ENCODE results near the gene MAP3K14.

The MAP3K14 gene

DNA sequence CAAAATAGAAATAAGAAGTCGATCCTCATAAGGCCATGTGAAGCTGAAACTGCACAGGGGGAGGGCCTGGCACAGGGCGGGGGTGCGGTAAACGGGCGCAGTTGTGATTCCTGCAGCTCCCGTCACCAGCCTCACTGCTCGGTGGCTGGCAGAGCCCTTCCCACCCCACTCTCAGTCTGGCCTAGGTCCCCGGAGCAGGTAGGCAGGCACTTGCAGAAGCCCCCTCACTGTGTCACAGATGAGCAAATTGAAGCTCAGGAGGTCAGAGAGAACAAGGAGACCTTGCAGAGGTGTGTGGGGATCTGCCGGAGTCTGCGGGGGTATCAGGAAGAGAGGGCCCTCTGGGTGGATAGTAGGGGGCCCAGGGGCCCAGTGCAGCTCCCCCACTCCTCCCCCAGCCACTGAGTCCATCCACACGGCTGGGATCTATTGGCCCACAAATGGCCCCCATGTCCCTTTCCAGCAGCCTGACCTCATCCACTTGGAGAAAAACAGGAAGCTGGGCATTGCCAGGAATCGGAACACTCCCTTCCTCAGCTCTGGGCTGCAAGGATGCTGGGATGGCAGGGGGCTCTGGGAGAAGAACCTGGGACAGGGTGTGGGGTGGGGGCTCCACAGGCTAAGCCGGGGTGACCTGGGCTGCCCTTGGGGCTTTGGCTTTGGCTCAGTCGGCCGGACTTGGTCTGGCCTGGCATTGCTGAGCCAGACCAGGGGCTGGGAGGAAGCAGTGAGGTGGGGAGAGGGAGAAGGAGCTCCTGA is 21.4 kb upstream of the MAP3K14 start:
- DNase-seq: no peak

DNA sequence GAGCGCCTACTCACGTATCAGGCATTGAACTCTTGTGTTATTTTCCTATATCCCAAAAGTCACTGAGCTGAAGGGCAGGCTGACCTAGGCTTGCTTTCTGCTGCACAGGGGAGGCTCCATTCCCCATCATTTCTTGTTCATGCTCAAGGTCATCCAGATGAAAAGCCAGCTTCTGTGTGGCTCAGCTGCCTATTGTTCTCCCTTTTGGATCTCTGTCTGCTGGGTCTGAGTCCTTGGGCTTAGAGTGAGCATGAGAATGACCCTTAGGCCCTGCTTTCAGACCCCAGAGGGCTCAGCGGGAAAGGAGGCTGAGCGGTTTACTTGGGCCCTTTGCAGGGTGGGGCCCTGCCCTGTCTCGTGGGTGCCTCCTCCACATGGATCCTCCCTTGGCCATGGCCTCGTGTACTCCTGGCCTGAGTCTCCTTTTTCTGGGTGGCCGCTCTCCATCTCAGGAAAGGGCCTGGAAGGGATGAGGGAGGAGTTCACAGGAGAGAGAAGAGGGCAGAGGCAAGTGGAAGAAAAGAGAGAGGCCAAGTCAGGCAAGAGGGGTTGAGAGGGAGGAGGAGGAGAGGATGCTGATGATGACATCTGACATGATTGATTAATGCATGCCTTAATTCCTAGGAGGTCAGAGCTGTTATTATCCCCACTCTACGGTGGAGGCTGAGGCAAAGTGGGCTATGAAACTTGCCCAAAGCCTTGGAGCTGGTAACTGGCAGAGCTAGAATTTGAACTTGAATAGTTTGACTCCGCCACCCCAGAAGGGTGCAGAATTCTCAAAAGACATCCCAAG is 19.8 kb upstream of the MAP3K14 start:
- no peak for DNase-seq

DNA sequence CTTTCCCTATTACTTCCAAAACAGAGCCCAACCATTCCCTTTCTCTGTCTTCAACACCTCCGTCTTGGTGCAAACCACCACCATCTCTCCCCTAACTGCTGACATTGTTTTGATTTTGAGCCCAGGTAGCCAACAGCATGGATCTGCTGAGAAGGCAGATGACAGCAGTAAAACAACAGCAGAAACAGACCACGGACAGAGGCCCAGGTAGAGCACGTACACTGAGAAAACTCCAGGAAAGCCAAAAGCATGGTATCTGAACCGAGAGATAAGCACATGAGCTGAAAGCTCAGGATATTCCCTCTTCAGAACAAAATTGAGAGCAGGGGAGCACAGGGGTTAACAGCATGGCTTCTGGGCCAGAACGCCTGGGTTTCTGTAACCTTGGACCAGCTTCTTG is 18.9 kb upstream of the MAP3K14 start:
- DNase-seq: no peak

DNA sequence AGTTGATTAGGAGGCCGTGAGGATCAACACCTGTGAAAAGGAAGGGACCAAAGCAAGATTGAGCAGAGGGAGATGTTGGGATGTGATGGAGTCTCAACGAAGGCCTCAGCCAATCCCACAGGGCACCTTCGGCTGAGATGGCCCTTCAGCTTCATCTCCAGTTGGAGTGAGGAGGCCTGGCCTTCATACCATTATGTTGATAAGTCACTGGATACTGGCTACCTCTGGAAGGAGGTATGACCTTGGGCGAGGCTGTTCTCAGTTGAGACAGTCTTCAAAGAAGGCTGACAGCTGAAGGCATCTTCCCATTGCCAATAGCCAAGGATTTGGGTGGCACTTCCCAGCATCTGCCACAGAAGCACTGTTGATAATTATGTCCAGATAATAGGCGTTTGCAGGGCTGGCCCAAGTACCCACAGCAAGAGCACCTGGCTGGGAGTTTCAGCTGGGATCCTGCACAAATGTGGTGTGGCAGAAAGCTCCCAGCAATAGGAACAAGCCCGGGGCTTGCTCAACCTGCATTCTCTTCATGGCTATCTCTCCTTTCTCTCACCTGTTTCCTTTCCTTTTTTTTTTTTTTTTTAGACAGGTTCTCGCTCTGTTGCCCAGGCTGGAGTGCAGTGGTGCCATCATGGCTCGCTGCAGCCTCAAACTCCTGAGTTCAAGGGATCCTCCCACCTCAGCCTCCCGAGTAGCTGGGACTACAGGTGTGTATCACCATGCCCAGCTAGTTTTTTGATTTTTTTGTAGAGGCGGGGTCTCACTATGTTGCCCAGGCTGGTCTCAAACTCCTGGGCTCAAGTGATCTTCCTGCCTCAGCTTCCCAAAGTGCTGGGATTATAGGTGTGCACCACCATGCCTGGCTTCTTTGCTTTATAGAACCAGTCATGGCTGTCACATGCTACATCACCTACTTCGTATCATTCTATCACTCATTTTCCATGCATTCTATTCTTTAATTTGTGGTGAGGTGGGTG is 18.2 kb upstream of the MAP3K14 start:
- no peak for DNase-seq

DNA sequence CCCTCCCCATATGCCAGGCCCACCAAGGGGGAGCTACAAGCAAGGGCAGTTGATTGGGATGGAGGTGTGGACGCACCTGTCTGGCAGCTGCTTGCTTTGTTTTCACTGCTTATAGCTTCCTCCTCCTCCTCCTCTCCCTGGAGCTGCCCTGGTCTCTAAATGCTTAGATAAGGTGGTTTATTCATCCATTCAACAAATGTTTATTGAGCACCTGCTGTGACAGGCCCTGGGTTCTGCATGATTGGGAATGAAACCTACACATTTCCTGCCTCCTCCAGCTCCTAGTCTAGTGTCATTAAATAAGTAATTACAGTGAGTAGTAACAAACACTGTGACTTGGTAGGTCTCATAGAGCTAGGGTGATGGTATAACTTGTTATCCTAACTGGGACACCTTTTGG is 17.4 kb upstream of the MAP3K14 start:
- DNase-seq: peak; percentile 62

DNA sequence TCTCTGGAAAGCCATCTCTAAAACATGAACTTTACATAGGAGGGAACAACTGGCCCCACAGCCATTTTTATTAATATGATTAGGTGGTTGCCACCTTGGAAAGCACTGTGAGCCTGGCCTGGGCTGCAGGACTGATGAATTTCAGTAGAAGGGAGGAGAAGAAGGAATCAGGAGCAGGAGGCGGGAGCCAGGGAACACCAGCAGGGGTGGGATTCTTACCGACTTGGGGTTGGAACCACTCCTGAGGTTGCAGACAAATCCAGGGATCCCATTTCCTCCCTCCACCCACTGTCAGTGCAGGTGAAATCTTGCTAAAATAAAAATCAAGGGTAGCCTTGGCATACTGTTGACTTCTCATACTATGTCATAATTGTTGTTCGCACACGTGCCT is 16.9 kb upstream of the MAP3K14 start:
- DNase-seq: no peak

DNA sequence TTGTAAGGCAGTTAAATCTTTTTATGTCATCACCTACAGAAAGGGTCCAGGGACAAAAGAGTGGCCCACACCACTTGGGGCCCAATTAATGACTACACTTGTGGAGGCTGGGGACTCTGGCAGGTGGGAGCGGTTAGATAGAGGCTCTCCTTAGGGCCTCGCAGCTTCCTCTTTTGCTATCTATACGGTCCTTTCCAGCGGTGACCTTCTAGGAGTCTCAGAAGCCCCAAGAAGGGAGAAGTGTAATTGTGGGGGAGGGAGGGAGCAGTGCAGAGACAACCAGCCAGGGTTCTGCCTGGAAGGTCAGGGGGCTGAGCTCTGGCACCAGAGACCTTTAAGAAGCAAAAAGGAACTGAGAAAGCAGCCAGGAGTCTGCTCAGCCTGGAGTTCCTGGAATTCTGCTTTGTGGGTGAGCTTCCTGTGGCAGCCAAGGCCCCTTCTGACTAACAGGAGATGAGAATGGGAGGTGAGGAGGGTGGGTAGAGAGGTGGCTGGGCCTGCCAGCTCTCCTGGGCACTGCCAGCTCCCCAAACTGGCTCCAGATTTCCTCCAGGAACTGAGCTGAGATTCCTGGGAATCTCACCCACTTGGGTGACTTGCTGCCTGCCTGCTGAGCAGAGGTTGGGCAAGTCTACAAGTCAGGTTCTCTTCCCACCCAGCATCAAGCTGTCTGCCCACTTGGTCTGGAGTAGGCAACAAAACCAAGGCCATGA is 16.3 kb upstream of the MAP3K14 start:
- DNase-seq: no peak

DNA sequence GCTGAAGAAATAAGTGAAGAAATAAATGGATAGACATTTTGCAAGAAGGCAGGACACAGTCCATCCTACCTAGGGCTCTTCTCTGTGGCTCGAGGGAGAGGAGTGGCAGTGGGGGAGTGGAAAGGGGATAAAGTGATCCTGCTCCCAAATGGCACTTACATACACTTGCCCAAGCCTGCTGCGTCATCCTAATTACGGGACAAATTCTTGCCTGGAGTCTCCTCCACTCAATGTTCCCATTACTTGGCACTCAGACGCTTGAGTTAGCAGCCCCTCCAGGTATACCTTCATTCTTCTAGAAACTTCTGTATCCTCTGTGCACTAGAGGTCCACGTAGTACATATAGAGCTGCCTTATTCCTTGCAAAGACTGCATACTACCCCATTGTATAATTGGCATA is 15.7 kb upstream of the MAP3K14 start:
- no peak for DNase-seq

DNA sequence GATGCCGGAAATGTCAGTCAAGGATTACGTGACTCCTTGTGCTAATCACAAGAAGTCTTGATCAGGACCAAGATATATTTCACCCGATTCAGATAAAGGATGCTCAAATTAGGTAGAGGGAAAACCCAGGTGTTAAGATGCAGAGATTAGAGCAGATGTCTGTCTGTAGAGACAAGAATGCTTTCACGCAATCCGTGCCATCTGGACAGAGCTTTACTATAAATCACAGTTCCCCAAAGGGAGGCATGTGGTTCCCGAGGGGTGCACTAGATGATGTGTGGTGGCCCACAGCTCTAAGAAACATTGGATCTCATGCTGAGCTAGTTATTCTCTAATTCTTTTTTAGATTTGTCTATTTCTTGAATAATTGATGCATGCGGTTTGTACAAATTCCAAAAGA is 9.8 kb upstream of the MAP3K14 start:
- DNase-seq: no peak

DNA sequence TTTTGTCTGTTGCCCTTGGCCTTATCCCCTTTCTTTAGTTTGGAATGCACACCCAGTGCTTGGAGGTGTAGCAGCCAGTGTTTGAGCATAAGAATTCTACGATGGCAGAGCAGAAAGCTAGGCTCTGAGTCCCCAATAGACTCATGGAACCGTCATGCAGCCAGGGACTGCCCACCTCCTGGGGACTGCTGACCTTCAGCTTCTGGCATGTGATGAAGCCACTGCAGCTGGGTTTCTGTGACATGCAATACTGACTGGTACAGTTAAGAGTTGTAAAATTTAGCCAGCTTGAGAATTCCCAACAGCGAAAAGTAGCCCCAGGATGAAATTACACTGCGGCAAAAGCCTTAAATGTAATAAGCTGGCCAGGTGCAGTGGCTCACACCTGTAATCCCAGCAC is 9.0 kb upstream of the MAP3K14 start:
- no peak for DNase-seq

DNA sequence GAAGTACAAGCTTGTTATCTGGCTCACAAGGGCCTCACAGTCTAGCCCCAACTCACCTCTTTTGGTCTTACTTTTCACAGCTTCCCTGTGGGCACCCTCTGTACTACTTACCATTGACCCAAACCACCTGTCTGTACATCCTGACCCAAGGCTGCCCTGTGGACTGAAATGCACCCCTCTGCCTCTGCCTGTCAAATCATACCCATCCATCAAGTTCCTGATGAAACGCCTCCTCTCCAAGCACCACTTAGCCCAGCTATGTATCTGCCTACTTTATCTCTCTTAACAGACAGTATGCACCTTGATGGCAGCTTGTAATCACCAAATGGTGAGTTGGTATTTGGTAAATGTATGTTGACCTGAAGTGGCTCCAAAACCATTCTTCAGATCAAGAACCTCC is 7.5 kb upstream of the MAP3K14 start:
- DNase-seq: no peak

DNA sequence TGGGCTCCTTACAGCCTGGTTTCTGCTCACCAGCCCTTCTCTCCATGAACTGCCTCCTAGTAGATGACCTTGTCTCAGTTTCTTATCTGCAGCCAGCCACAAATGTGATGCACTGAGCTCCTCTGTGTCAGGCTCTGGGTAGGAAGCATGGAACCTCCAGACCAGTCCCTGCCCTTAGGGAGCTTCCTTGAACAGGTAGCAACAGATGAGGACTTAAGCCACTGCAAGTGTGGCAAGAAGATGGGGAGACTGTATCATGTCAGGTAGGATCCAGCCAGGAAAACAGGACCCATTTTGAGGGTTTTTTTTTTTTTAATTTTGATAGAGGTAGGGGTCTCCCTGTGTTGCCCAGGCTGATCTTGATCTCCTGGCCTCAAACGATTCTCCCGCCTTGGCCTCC is 5.3 kb upstream of the MAP3K14 start:
- no peak for DNase-seq

DNA sequence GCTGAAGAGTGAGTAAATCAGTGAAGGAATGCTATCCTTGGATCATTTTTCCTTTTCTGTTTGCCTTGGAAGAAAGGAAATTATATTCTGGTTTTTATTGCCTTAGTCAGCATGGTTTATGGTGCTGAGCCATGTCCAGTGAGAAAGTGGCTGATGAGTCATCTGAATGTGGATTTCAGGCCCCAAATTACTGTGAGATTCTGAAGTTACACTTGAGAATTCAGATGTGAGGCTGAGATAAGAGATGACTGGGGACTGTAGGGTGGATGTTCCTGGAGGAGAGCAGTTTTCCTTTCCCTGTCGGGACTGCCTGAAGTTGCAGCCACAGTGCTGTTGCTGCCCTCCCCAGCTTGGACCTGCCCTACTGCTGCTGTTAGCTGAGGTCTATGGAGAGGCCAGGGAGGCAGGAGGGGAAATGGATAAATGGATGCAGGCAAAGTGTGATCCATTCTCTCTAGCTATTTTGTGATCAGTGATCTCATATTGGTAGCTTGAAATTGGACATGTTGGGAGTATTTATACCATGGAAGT is 4.2 kb upstream of the MAP3K14 start:
- no peak for DNase-seq

DNA sequence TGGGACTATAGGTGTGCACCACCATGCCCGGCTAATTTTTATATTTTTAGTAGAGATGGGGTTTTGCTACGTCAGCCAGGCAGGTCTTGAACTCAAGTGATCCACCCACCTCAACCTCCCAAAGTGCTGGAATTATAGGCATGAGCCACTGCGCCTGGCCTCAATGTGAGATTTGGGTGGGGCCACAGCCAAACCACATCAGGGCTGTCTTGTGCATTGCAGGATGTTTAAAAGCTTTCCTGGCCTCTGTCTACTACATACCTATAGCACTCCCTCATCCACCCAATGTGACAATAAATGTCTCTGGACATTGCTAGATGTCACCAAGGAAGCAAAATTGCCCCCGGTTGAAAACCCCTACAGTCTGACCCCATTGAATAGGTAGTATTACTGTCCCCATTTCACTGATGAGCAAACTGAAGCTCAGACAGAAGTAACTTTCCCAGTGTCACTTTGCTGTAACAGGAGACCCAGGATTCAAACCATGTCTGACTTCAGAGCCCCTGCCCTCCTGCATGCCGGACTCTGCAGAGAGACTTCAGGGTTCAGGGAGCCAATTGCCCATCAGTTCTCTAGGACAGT is 3.6 kb upstream of the MAP3K14 start:
- no peak for DNase-seq

DNA sequence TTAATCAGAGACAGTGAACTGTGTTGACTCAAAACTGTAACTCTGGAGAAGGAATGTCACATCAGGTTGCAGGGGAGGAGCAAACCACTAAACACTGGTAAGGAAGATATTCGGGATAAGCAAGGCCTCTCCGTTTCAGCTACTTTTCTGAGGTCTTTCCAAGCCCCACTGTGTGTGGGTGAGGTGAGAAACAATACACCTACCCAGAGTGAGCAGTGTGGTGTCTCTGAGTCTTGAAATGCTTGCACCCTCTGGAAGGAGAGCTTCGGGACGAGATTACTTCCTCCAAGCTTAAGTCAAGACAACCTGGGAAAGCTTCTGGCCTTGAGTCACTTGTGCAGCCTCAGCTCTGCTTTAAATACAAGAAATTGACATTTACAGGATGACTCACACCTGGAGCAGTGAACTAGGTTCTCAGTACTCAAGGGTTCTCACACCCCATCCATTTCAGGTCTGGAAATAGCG is 2.5 kb upstream of the MAP3K14 start:
- DNase-seq: no peak

DNA sequence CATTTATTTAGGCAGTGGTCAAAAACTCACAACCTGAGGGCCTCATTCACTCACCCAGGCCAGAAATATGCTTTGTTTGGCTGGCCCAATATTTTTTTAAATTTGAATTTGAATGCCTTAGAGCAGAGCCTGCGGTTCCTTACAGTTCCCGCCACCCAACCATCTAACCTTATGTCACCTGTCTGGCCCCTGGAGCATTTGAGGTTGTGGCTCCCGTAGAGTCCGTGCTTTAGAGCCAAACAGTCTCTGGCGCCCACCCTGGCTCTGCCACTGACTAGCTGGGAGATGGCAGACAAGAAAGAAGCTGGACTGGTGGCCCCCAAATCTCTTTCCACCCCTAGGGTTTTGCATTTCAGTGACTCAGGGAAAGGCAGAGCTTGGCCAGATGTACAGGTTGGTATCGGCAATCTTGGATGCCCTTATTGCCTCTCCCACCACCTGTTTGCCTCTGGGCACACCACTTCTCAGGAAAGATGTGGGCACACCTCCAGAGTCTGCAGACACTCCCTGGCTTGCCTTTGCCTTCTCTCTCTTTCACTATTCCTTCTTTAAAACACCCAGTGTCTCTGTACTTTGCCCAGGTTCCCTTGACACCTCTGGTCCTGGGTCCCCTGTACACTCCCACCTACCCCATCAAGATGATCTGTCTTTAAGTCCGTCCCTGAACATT is 1.9 kb upstream of the MAP3K14 start:
- no peak for DNase-seq

DNA sequence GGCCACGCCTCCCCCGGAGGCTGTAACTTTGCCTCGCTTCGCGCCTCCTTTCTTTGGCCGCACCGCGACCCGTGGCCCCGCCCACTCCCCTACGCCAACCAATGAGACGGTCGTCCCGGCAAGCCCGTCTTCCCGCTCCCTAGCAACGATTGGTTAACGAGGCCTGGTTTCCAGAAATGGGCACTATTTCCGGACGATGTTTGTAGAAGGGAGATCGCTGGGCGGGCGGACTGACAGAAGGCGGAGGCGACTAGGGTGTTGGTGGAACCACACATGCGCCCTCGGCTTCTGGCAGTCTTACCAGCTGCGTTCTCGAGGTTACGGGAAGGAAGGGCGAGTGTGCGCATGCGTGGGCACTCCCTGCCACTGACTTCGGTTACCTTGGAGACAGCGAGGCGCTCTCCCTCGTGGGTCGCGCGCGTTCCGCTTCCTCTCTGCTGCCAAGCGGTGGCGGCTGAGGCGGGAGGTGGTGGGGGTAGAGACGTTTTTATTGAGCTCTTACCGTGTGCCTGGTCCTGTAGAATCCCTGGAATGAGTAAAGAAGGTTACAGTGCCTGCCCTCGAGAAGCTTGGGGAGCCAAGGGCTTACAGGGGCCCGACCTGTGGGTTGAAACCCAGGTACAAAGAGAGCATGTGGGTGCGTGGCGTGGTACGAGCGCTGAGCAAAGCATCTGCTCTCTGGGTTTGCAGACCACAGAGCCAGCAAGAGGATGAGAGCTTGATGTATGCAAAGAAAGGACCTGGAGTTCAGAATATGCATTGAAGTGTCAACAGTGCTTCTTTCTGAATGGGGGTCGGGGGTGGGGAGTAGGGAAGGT is 500 bp upstream of the MAP3K14 start:
- DNase-seq: peak; percentile 100

DNA sequence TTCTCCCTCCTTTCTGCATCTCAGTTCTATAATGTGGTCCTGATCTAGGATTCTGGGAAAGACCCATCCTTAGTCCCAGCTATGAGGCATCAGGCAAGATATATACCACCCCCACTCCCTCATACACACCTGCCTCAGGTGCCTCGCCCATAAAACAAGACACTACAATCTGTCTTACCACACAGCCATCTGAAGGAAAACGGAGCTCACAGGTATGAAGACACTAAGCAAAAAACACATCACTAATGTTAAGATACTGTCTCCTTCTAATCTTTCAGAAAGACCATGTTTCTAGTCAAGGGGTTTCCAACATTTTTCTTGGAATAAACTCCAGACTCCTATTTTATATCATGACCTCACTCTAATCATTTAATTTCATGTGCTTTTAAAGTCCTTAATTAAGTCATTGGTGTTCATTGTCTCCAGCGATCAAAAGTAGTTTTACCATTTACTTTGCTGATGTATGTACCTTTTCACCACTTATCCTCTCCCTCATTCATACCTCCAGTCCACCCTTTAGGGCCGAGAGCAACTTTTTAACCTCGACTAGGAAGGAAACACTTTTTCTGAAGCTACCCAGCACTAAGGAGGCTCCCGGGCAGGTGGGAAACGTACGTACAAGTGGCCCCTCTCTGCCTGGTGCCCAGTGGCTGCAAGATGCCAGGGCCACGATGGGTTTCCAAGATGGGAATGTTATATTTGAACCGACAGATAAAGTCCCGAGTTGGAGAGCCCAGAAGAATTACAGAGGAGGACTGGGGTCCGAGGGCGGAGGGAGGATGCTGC is 979 bp downstream of the MAP3K14 start:
- no peak for DNase-seq

All from NCI-H1092 treated with DMSO at 0.1 percent for 48 hours (cell line).